ENCODE results near the gene RCAN3. TPM values are rescaled to one million over a fixed set of nuclear protein-coding genes. Genes with fewer than 3 reads are reported as not detected.
"Not testable (repeated sequence)": the region's sequence is repeated elsewhere in the genome, so short reads cannot be mapped to it uniquely, and the experiment has no call there.

The RCAN3 gene
- total and polyA plus RNA-seq, 2 donors from 2014 or later, result 3.5 to 27.1 TPM

DNA sequence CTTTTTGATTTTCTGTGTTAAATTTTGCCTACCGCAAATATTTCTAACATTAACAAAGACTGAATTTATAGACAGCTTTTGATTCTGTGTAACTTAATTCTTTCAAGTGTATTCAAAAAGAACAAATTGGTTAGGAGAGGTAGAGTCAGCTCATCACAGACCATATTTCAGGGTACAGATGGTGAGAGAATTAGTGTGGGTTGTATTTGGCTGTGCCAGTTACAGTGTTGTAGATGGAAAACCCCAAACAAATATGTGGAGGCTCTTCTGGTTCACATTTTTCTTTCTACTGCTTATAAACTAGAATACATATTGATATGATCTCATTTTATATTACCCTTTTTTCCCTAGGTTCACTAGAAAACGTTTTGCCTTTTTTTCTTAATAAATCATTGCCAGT is 11.1 kb downstream of the RCAN3 start:
- no peak for TF ChIP-seq CTCF (IDR thresholded peaks at IDR 0.05; ENCODE audit: borderline replicate concordance, extremely low read depth, insufficient read depth)
- intact Hi-C loops (cut with DNase I), result no loop called here
- FAIRE-seq (no peak), DNase-seq (no peak)
- Histone ChIP-seq H3K27ac (ENCODE audit: low read depth in 2 of 2, low read length in 2 of 2) (no peak overlapping the region), H3K36me3 (ENCODE audit: control insufficient read depth in 2 of 3, insufficient read depth in 3 of 3, low read length in 3 of 3) (no peaks in the 10 kb centered on the region), H3K4me1 (ENCODE audit: control insufficient read depth in 2 of 3, insufficient read depth in 2 of 3, low read depth in 1 of 3, low read length in 3 of 3) (no peaks in the 10 kb centered on the region), H3K4me3 (ENCODE audit: low read length in 3 of 3) (no peak overlapping the region), H3K9ac (ENCODE audit: low read length in 3 of 3) (no peak overlapping the region), H3K9me3 (ENCODE audit: control insufficient read depth in 2 of 3, insufficient read depth in 1 of 3, low read length in 3 of 3) (no peaks in the 10 kb centered on the region), H3K27me3 (ENCODE audit: control insufficient read depth, insufficient read depth, low read length) (no peaks in the 10 kb centered on the region)

- H3K4me1 ChIP-seq (ENCODE audit: control insufficient read depth in 2 of 3, insufficient read depth in 2 of 3, low read depth in 1 of 3, low read length in 3 of 3), result no peaks in the 10 kb centered on the region
- FAIRE-seq (no peak), DNase-seq (no peak)
- H3K27me3 ChIP-seq (ENCODE audit: control insufficient read depth, insufficient read depth, low read length), result no peaks in the 10 kb centered on the region
- H3K9me3 ChIP-seq (ENCODE audit: control insufficient read depth in 2 of 3, insufficient read depth in 1 of 3, low read length in 3 of 3), result no peaks in the 10 kb centered on the region
- H3K36me3 ChIP-seq (ENCODE audit: control insufficient read depth in 2 of 3, insufficient read depth in 3 of 3, low read length in 3 of 3), result no peaks in the 10 kb centered on the region
- no peak overlapping the region for H3K27ac ChIP-seq (ENCODE audit: low read depth in 2 of 2, low read length in 2 of 2)
- no peak for TF ChIP-seq CTCF (IDR thresholded peaks at IDR 0.05; ENCODE audit: borderline replicate concordance, extremely low read depth, insufficient read depth)
- no peak overlapping the region for H3K9ac ChIP-seq (ENCODE audit: low read length in 3 of 3)
- intact Hi-C loops (cut with DNase I), result no loop called here
- H3K4me3 ChIP-seq (ENCODE audit: low read length in 3 of 3), result no peak overlapping the region
Measured at GRCh38 chr1:24514946-24515345, 12.3 kb downstream of the RCAN3 start.

- FAIRE-seq; H3K27me3 ChIP-seq (ENCODE audit: control insufficient read depth, insufficient read depth, low read length); intact Hi-C loops (cut with DNase I); H3K9me3 ChIP-seq (ENCODE audit: control insufficient read depth in 2 of 3, insufficient read depth in 1 of 3, low read length in 3 of 3); H3K36me3 ChIP-seq (ENCODE audit: control insufficient read depth in 2 of 3, insufficient read depth in 3 of 3, low read length in 3 of 3); H3K4me3 ChIP-seq (ENCODE audit: low read length in 3 of 3); H3K4me1 ChIP-seq (ENCODE audit: control insufficient read depth in 2 of 3, insufficient read depth in 2 of 3, low read depth in 1 of 3, low read length in 3 of 3); H3K27ac ChIP-seq (ENCODE audit: low read depth in 2 of 2, low read length in 2 of 2); H3K9ac ChIP-seq (ENCODE audit: low read length in 3 of 3); DNase-seq: not testable (repeated sequence)
Measured at GRCh38 chr1:24515671-24516209, 13.1 kb downstream of the RCAN3 start.

DNA sequence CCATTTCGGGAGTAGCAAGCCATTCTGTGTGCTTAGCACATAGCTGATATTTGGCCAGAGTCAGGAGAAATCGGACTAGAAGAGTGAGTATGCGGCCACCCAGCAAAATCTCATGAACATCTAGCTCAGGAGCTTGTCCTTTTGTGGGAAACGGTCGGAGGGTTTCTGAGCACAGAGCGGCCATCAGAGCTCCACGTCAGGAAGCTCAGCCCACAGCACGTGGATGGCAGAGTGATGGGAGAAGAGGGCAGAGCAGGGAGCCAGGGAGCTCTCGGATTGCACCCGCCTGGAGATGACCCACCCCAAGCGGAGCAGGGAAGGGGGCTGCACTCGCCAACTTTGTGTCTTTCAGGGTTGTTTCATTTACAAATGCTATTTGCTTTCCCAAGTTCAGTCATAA is 13.9 kb downstream of the RCAN3 start:
- intact Hi-C loops (cut with DNase I), result no loop called here
- Histone ChIP-seq H3K4me1 (ENCODE audit: control insufficient read depth in 2 of 3, insufficient read depth in 2 of 3, low read depth in 1 of 3, low read length in 3 of 3) (no peaks in the 10 kb centered on the region), H3K4me3 (ENCODE audit: low read length in 3 of 3) (no peak overlapping the region), H3K27me3 (ENCODE audit: control insufficient read depth, insufficient read depth, low read length) (no peaks in the 10 kb centered on the region), H3K9me3 (ENCODE audit: control insufficient read depth in 2 of 3, insufficient read depth in 1 of 3, low read length in 3 of 3) (no peaks in the 10 kb centered on the region), H3K36me3 (ENCODE audit: control insufficient read depth in 2 of 3, insufficient read depth in 3 of 3, low read length in 3 of 3) (no peaks in the 10 kb centered on the region), H3K27ac (ENCODE audit: low read depth in 2 of 2, low read length in 2 of 2) (no peak overlapping the region), H3K9ac (ENCODE audit: low read length in 3 of 3) (no peak overlapping the region)
- no peak for DNase-seq
- no peak for TF ChIP-seq CTCF (IDR thresholded peaks at IDR 0.05; ENCODE audit: borderline replicate concordance, extremely low read depth, insufficient read depth)
- no peak for FAIRE-seq
